HepG2 (cell line): ENCODE results near the gene COA3. TPM values are rescaled to one million over a fixed set of nuclear protein-coding genes. Genes with fewer than 3 reads are reported as not detected.

ENCODE experiments used
- ATAC-seq: fragments of 200-7000 bp; cut with Tn5 transposase; 3 replicates; pipeline ENCODE4 v1.9.1; 2020; ENCODE audit warnings: mild to moderate bottlenecking, moderate library complexity
- BruUV-seq: library from RNA; stranded (reverse); fragments of 400-500 nt; replicated peaks from 2 replicates; lab custom pipeline; 2021; lab: Mats Ljungman, UMichigan
- CTCF ChIA-PET: fragments of 300-600 bp; formaldehyde crosslinking; extraction: SDS; loops from one replicate; lab custom pipeline; 2021; ENCODE audit warnings: low total read pairs, inconsistent platforms, low intra/inter-chr PET ratio; lab: Yijun Ruan, JAX
- POLR2A ChIA-PET: fragments of 350-600 bp; sonication (Branson Sonifier 250); formaldehyde crosslinking; loops from one replicate; lab custom pipeline; 2020; ENCODE audit warnings: antibody characterized with exemption, inconsistent platforms; lab: Yijun Ruan, JAX
- DNase-seq: peaks from one replicate; pipeline ENCODE4 v3.0.0-alpha.2; 2015; ENCODE audit warnings: low spot score
- FAIRE-seq: peaks from 3 replicates; lab custom pipeline; 2011; peaks lifted over from hg19 to GRCh38; lab: Jason Lieb, UNC
- H2AFZ ChIP-seq: one replicate; pipeline ENCODE4 v1.6.1; 2011; ENCODE audit warnings: low read length, inconsistent platforms
- H3K27ac ChIP-seq: fragments of 300-600 bp; 3 replicates; pipeline ENCODE4 v1.8.0; 2011; ENCODE audit warnings: mixed run types, mild to moderate bottlenecking, mixed read lengths, low read length, inconsistent platforms; ENCODE audit not compliant: insufficient read depth; ENCODE audit errors: extremely low read length
- H3K27me3 ChIP-seq, 2 experiments: fragments of 200-600 bp in 1 of 2; 2 replicates in 1 of 2; 3 replicates in 1 of 2; pipeline versions ENCODE4 v1.6.0 to v1.8.0; 2011; ENCODE audit warnings: low read length in 2 of 2, mild to moderate bottlenecking in 2 of 2, moderate library complexity in 2 of 2, inconsistent platforms in 1 of 2; ENCODE audit not compliant: insufficient read depth in 2 of 2, control insufficient read depth in 1 of 2
- H3K36me3 ChIP-seq, 2 experiments: fragments of 200-600 bp in 1 of 2; replicated peaks in 1 of 2; 2 replicates in 1 of 2; 3 replicates in 1 of 2; pipeline versions ENCODE4 v1.5.1 to v1.8.0; 2011; ENCODE audit warnings: low read length in 2 of 2, inconsistent platforms in 1 of 2; ENCODE audit not compliant: insufficient read depth in 2 of 2, control insufficient read depth in 1 of 2
- H3K4me1 ChIP-seq: 2 replicates; pipeline ENCODE4 v1.5.1; 2012; ENCODE audit warnings: low read length, inconsistent platforms; ENCODE audit not compliant: insufficient read depth
- H3K4me2 ChIP-seq: 2 replicates; pipeline ENCODE4 v1.6.0; 2011; ENCODE audit warnings: low read depth, low read length, inconsistent platforms
- H3K4me3 ChIP-seq, 3 experiments: fragments of 200-600 bp in 1 of 3; sonication (generic), shearing (Covaris generic) in 1 of 3; replicated peaks in 1 of 3; 2 replicates each; pipeline ENCODE4 v1.5.1; 2011 to 2016; ENCODE audit warnings: low read length in 3 of 3, inconsistent platforms in 2 of 3, low read depth in 2 of 3, mild to moderate bottlenecking in 2 of 3, control low read depth in 1 of 3, mixed read lengths in 1 of 3; ENCODE audit not compliant: insufficient read depth in 1 of 3
- H3K79me2 ChIP-seq: one replicate; pipeline ENCODE4 v1.6.1; 2011; ENCODE audit warnings: low read length, inconsistent platforms; ENCODE audit not compliant: insufficient read depth
- H3K9ac ChIP-seq: 2 replicates; pipeline ENCODE4 v1.6.0; 2011; ENCODE audit warnings: mild to moderate bottlenecking, low read depth, low read length, inconsistent platforms; ENCODE audit not compliant: insufficient read depth
- H3K9me3 ChIP-seq: 2 replicates; pipeline ENCODE4 v1.5.1; 2012; ENCODE audit warnings: mild to moderate bottlenecking, low read length
- H4K20me1 ChIP-seq: 2 replicates; pipeline ENCODE4 v1.6.0; 2011; ENCODE audit warnings: inconsistent platforms, mild to moderate bottlenecking, low read length, moderate library complexity; ENCODE audit not compliant: insufficient read depth
- AGO2 ChIP-seq: fragments of 200-400 bp; formaldehyde crosslinking; optimal IDR thresholded peaks from 2 replicates; pipeline ENCODE3; 2017; ENCODE audit warnings: mild to moderate bottlenecking, low read depth, low read length, moderate library complexity
- ARHGAP35 ChIP-seq: sonication (generic); formaldehyde crosslinking; IDR thresholded peaks from 2 replicates; pipeline ENCODE4 v1.9.0; 2022; ENCODE audit warnings: mild to moderate bottlenecking, inconsistent platforms, moderate library complexity, missing genetic modification reagents, borderline replicate concordance
- CBFB ChIP-seq: sonication (generic); formaldehyde crosslinking; IDR thresholded peaks from 2 replicates; pipeline ENCODE4 v1.4.0; 2020; ENCODE audit warnings: missing genetic modification reagents
- HNRNPL ChIP-seq: fragments of 200-400 bp; formaldehyde crosslinking; IDR thresholded peaks from 2 replicates; pipeline ENCODE4 v1.6.1; 2017; ENCODE audit warnings: mild to moderate bottlenecking, low read depth, low read length
- MED8 ChIP-seq: sonication (generic); formaldehyde crosslinking; IDR thresholded peaks from 2 replicates; pipeline ENCODE4 v1.8.1; 2023; ENCODE audit warnings: mild to moderate bottlenecking, missing genetic modification reagents; ENCODE audit not compliant: insufficient replicate concordance
- NFE2L1 ChIP-seq: sonication (generic); formaldehyde crosslinking; IDR thresholded peaks from 2 replicates; pipeline ENCODE4 v1.4.0; 2020; ENCODE audit warnings: missing genetic modification reagents, mild to moderate bottlenecking, borderline replicate concordance
- SAP130 ChIP-seq: IDR thresholded peaks from 2 replicates; pipeline ENCODE4 v1.6.1; 2016; ENCODE audit warnings: low read depth
- TOPORS ChIP-seq: sonication (generic); formaldehyde crosslinking; IDR thresholded peaks from 2 replicates; pipeline ENCODE4 v1.8.0; 2023; ENCODE audit warnings: mild to moderate bottlenecking, missing genetic modification reagents
- ZBTB8A ChIP-seq: sonication (generic); formaldehyde crosslinking; IDR thresholded peaks from 2 replicates; pipeline ENCODE4 v1.4.0; 2020; ENCODE audit warnings: mild to moderate bottlenecking, low read depth, missing genetic modification reagents, borderline replicate concordance
- ZC3H13 ChIP-seq: sonication (generic); formaldehyde crosslinking; IDR thresholded peaks from 2 replicates; pipeline ENCODE4 v1.8.1; 2023; ENCODE audit warnings: mild to moderate bottlenecking, missing genetic modification reagents, moderate library complexity
- ZNF24 ChIP-seq: fragments of 450-650 bp; IDR thresholded peaks from 2 replicates; pipeline ENCODE4 v1.6.1; 2017; ENCODE audit warnings: antibody characterized with exemption, mild to moderate bottlenecking
- ZNF3 ChIP-seq: IDR thresholded peaks from 2 replicates; pipeline ENCODE4 v1.7.0; 2017; ENCODE audit warnings: inconsistent platforms
- ZNF350 ChIP-seq: sonication (generic); formaldehyde crosslinking; IDR thresholded peaks from 2 replicates; pipeline ENCODE4 v1.4.0; 2020; ENCODE audit warnings: mild to moderate bottlenecking, low read depth, missing genetic modification reagents, borderline replicate concordance
- ZNF431 ChIP-seq: sonication (generic); formaldehyde crosslinking; IDR thresholded peaks from 2 replicates; pipeline ENCODE4 v1.9.0; 2022; ENCODE audit warnings: missing genetic modification reagents, low read depth, mild to moderate bottlenecking, borderline replicate concordance
- ZSCAN20 ChIP-seq: sonication (generic); formaldehyde crosslinking; IDR thresholded peaks from 2 replicates; pipeline ENCODE4 v1.4.0; 2020; ENCODE audit warnings: missing genetic modification reagents, mild to moderate bottlenecking, borderline replicate concordance
- ZSCAN30 ChIP-seq: sonication (generic); formaldehyde crosslinking; IDR thresholded peaks from 2 replicates; pipeline ENCODE4 v1.5.0; 2020; ENCODE audit warnings: mild to moderate bottlenecking, missing genetic modification reagents
- WGBS: methylation state at CpG from one replicate; pipeline ENCODE4 v1.1.6; 2017; ENCODE audit warnings: low lambda C conversion rate; 5-methylcytosine and 5-hydroxymethylcytosine counted together
- in situ Hi-C: cut with HindIII; loops from 2 replicates; pipeline ENCODE4 v1.10.0; 2017; ENCODE audit warnings: low pct_unique_long_range_greater_than_20kb; ENCODE audit not compliant: extremely low pct_ligation_motif_present
- intact Hi-C: fragments of 100-400 bp; cut with micrococcal nuclease; formaldehyde crosslinking; loops from one replicate; pipeline ENCODE4 v1.10.0; 2022; ENCODE audit not compliant: unreplicated experiment
- polyA plus RNA-seq, 8 experiments: library from polyadenylated mRNA; depleted of rRNA in 3 of 8; stranded (reverse) in 7 of 8; unstranded in 1 of 8; fragments of >200 nt; fragmentation: Illumina TruSeq in 4 of 8; extraction: Trizol in 4 of 8; gene quantifications; 2 replicates each; pipeline versions ENCODE4 v1.2.1 to v1.2.3, GENCODE V29; 2011 to 2016; ENCODE audit warnings: low read depth in 4 of 8, missing spikeins in 1 of 8, mixed read lengths in 1 of 8; ENCODE audit not compliant: insufficient read depth in 1 of 8
- total RNA-seq, 5 experiments: library from RNA; depleted of rRNA; stranded (reverse); fragments of >200 nt; fragmentation: Illumina TruSeq; extraction: Trizol; gene quantifications; 2 replicates each; pipeline ENCODE4 v1.2.3, GENCODE V29; 2016; ENCODE audit warnings: low read depth in 1 of 5
- TF ChIP-seq, protein P1 (sequence below): sonication (generic); formaldehyde crosslinking; IDR thresholded peaks from 2 replicates; pipeline ENCODE4 v1.4.0; 2020; ENCODE audit warnings: missing genetic modification reagents
- TF ChIP-seq, protein P2 (sequence below): sonication (generic); formaldehyde crosslinking; conservative IDR thresholded peaks from 2 replicates; pipeline ENCODE4 v1.8.1; 2023; ENCODE audit warnings: missing genetic modification reagents

Gene COA3
- total and polyA plus RNA-seq, 2 of the 13 experiments (the other 11 are each of a cell fraction or from before 2014, with no cell fraction given) = 133 to 202 TPM

DNA sequence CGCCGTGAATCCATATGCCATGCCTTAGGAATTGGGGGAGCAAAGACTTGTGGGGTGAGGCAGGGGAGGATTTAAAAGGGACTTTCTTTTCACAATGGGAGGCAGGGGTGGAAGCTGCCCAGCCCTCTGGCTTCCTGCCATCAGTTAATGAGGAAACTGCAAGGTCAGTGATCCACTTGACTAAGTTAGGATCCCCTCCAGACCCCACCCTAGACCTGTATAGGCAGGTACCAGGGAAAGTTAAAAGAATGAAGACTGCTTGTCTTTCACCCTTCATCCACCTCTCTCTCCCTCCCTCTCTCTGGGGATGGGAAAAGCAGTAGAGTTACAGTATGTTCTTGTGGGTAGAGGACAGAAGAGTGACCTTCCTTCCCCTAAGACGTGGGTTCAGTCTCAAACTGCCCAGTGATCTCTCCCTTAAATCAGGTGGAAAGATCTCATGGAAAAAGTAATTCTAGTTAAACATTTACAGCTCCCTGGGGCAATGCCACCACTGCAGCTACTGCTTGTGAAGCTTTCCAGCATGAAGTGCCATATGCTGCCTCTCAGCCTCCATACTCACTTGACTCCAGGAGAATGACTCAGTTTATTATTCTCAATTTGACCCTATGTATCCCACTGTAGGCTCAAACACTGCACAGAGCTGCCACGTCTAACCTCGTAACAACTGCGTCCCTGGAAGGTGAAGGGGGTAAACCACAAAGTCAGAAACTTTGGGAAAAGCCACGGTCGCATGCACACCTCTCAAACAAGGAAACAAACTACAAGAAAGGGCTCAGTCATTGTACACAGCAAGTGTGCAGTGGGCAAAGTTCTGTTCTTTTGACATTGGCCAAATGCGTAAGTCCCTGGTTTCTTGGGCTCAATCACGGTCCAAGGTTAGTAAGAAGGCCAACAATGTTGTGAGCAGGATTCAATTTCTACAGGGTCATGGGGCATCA is 1.2 kb downstream of the COA3 start (continued):
- TF ChIP-seq MED8 (CRISPR knock-in tag) (no peak), ZNF431 (CRISPR knock-in tag) (0 out of 2 replicates have a peak, but pooled peaks have one; percentile 26)

DNA sequence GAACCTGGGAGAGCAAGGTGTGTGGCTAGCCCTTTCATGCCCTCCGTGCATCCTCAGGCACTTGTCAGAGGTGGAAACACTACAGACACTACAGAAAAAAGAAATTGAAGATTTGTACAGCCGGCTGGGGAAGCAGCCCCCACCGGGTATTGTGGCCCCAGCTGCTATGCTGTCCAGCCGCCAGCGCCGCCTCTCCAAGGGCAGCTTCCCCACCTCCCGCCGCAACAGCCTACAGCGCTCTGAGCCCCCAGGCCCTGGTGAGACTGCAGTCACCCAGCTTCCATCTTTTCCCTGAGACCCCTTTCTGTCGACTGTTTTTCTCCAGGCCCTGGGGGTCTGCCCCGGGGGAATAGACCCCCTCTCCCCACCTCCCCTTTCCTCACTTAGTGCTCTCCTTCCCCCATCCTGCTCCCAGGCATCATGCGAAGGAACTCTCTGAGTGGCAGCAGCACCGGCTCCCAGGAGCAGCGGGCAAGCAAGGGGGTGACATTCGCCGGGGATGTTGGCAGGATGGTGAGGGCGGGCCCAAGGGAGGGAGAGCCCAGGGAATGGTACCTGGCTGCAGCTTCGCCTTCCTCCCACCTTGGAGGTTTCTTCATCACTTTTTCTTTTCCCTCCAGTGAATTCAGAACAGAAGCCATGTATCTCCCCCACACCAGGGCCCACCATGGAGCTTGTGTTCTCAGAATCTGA is 2.3 kb downstream of the COA3 start:
- Histone ChIP-seq H3K36me3 (peaks cover 0 to 2% of the 10 kb centered on the region in 2 experiments; a peak in 3 of 5 replicates), H3K27me3 (no peaks in the 10 kb centered on the region; a peak in 2 of 5 replicates), H4K20me1 (no peaks in the 10 kb centered on the region), H3K79me2 (peaks cover 19% of the 10 kb centered on the region), H3K4me2 (0 out of 2 replicates have a peak overlapping the region, but pooled peaks have one; percentile 100), H2AFZ (no peak overlapping the region), H3K27ac (peak overlapping the region; percentile 88), H3K9me3 (no peaks in the 10 kb centered on the region), H3K4me3 (no peak overlapping the region), H3K4me1 (peaks cover 59% of the 10 kb centered on the region), H3K9ac (no peak overlapping the region)
- ChIA-PET POLR2A (interaction anchor here (0.9 to 12.5 kb wide), 10 partner anchors 9 to 133 kb away, joined by 3 to 278 read pairs (median 6); partner anchors contain the start of genes BECN1, PLEKHH3, VPS25 and WNK4), CTCF (no interaction called here)
- no peak for FAIRE-seq
- no TSS peak for BruUV-seq
- 96% methylated on average over 18 of the region's 18 CpGs for WGBS
- in situ Hi-C loops (no loop called here), intact Hi-C loops (loop anchor here (2.0 kb wide), 1 partner anchor 15 kb away; the partner anchor contains the start of gene WNK4)
- ATAC-seq = no peak
- DNase-seq = no peak
- TF ChIP-seq ZBTB8A (CRISPR knock-in tag) (no peak), HNRNPL (no peak), CBFB (no peak), AGO2 (peak; percentile 84), SAP130 (CRISPR knock-in tag) (no peak), ZSCAN30 (CRISPR knock-in tag) (no peak), ZNF24 (no peak), ZNF350 (CRISPR knock-in tag) (0 out of 2 replicates have a peak, but pooled peaks have one; percentile 14), NFE2L1 (no peak), TOPORS (CRISPR knock-in tag) (no peak), ZSCAN20 (CRISPR knock-in tag) (no peak), ZC3H13 (CRISPR knock-in tag) (0 out of 2 replicates have a peak, but pooled peaks have one; percentile 44), ZNF3 (CRISPR knock-in tag) (no peak), ARHGAP35 (CRISPR knock-in tag) (no peak)
- TF ChIP-seq, protein P1, sequence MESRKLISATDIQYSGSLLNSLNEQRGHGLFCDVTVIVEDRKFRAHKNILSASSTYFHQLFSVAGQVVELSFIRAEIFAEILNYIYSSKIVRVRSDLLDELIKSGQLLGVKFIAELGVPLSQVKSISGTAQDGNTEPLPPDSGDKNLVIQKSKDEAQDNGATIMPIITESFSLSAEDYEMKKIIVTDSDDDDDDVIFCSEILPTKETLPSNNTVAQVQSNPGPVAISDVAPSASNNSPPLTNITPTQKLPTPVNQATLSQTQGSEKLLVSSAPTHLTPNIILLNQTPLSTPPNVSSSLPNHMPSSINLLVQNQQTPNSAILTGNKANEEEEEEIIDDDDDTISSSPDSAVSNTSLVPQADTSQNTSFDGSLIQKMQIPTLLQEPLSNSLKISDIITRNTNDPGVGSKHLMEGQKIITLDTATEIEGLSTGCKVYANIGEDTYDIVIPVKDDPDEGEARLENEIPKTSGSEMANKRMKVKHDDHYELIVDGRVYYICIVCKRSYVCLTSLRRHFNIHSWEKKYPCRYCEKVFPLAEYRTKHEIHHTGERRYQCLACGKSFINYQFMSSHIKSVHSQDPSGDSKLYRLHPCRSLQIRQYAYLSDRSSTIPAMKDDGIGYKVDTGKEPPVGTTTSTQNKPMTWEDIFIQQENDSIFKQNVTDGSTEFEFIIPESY (CRISPR knock-in tag) = peak; percentile 63
- TF ChIP-seq, protein P2, sequence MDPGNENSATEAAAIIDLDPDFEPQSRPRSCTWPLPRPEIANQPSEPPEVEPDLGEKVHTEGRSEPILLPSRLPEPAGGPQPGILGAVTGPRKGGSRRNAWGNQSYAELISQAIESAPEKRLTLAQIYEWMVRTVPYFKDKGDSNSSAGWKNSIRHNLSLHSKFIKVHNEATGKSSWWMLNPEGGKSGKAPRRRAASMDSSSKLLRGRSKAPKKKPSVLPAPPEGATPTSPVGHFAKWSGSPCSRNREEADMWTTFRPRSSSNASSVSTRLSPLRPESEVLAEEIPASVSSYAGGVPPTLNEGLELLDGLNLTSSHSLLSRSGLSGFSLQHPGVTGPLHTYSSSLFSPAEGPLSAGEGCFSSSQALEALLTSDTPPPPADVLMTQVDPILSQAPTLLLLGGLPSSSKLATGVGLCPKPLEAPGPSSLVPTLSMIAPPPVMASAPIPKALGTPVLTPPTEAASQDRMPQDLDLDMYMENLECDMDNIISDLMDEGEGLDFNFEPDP = no peak
